ENCODE measurements around the gene TTN. TPM values are rescaled to one million over a fixed set of nuclear protein-coding genes. Genes with fewer than 3 reads are reported as not detected.

Gene TTN
- total RNA-seq, 1 donor from 2014 or later, result 3.8 TPM

DNA sequence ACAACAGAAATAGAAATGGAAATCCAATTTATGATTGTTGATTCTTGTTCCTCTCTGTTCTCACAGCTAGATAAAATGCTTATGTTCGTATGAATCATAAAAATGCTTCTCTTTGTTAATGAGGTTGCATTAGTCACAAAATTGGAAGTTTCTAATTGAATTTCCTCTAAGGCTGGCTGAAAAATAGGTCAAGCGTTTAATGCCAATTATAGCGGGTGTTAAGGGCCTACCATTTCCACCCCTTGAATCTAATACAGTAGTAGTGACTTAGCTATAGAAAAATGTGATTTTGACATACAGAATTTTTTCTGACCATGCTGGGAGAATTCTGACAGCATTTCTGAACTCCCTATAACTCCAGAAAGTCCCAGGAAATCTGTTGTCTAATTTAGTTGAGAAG, 107.1 kb downstream of the TTN start:
- Mint-ChIP-seq H3K27ac (ENCODE audit: unreplicated experiment) (no peak overlapping the region), H3K4me3 (ENCODE audit: unreplicated experiment) (no peak overlapping the region), H3K4me1 (ENCODE audit: unreplicated experiment) (no peaks in the 10 kb centered on the region), H3K36me3 (ENCODE audit: low read depth, unreplicated experiment) (no peaks in the 10 kb centered on the region), H3K9me3 (ENCODE audit: unreplicated experiment) (no peaks in the 10 kb centered on the region), H3K27me3 (ENCODE audit: unreplicated experiment) (no peaks in the 10 kb centered on the region)
- TF ChIP-seq, protein P1, sequence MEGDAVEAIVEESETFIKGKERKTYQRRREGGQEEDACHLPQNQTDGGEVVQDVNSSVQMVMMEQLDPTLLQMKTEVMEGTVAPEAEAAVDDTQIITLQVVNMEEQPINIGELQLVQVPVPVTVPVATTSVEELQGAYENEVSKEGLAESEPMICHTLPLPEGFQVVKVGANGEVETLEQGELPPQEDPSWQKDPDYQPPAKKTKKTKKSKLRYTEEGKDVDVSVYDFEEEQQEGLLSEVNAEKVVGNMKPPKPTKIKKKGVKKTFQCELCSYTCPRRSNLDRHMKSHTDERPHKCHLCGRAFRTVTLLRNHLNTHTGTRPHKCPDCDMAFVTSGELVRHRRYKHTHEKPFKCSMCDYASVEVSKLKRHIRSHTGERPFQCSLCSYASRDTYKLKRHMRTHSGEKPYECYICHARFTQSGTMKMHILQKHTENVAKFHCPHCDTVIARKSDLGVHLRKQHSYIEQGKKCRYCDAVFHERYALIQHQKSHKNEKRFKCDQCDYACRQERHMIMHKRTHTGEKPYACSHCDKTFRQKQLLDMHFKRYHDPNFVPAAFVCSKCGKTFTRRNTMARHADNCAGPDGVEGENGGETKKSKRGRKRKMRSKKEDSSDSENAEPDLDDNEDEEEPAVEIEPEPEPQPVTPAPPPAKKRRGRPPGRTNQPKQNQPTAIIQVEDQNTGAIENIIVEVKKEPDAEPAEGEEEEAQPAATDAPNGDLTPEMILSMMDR (IDR thresholded peaks at IDR 0.05; ENCODE audit: unreplicated experiment), result no peak
- no peak for DNase-seq (ENCODE audit: low spot score)

DNA sequence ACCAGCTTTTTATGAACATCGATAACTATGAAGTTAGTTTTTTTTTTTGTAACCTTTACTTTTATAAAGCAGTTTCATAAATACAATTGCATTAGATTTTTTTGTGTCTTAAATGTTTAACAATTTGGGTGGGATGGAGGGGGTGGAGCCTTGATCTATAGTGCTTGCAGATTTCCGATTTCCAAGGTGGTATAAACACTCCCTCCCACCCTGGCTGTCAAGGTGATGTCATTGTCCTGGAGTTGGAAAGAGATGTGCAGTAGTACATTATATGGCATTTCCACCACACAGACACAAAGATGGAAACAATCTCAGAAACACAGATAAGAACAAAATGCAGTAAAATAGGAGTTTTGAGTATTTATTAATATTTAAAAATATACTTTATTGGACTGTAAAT, 114.4 kb downstream of the TTN start:
- no peak overlapping the region for H3K27ac Mint-ChIP-seq (ENCODE audit: unreplicated experiment)
- H3K9me3 Mint-ChIP-seq (ENCODE audit: unreplicated experiment), result no peaks in the 10 kb centered on the region
- H3K27me3 Mint-ChIP-seq (ENCODE audit: unreplicated experiment), result no peaks in the 10 kb centered on the region
- H3K4me1 Mint-ChIP-seq (ENCODE audit: unreplicated experiment), result no peaks in the 10 kb centered on the region
- no peak overlapping the region for H3K4me3 Mint-ChIP-seq (ENCODE audit: unreplicated experiment)
- TF ChIP-seq, protein P1 (IDR thresholded peaks at IDR 0.05; ENCODE audit: unreplicated experiment), result no peak
- no peak for DNase-seq (ENCODE audit: low spot score)
- H3K36me3 Mint-ChIP-seq (ENCODE audit: low read depth, unreplicated experiment), result no peaks in the 10 kb centered on the region

- no peak for DNase-seq (ENCODE audit: low spot score)
- no peak overlapping the region for H3K27ac Mint-ChIP-seq (ENCODE audit: unreplicated experiment)
- H3K36me3 Mint-ChIP-seq (ENCODE audit: low read depth, unreplicated experiment), result no peaks in the 10 kb centered on the region
- H3K27me3 Mint-ChIP-seq (ENCODE audit: unreplicated experiment), result no peaks in the 10 kb centered on the region
- H3K4me3 Mint-ChIP-seq (ENCODE audit: unreplicated experiment), result no peak overlapping the region
- H3K4me1 Mint-ChIP-seq (ENCODE audit: unreplicated experiment), result no peaks in the 10 kb centered on the region
- TF ChIP-seq, protein P1 (IDR thresholded peaks at IDR 0.05; ENCODE audit: unreplicated experiment), result no peak
- no peaks in the 10 kb centered on the region for H3K9me3 Mint-ChIP-seq (ENCODE audit: unreplicated experiment)
Observed at GRCh38 chr2:178689808-178690207, 117.4 kb downstream of the TTN start.

- no peak for DNase-seq (ENCODE audit: low spot score)
- no peaks in the 10 kb centered on the region for H3K4me1 Mint-ChIP-seq (ENCODE audit: unreplicated experiment)
- no peaks in the 10 kb centered on the region for H3K36me3 Mint-ChIP-seq (ENCODE audit: low read depth, unreplicated experiment)
- no peaks in the 10 kb centered on the region for H3K27me3 Mint-ChIP-seq (ENCODE audit: unreplicated experiment)
- no peak overlapping the region for H3K27ac Mint-ChIP-seq (ENCODE audit: unreplicated experiment)
- TF ChIP-seq, protein P1 (IDR thresholded peaks at IDR 0.05; ENCODE audit: unreplicated experiment), result no peak
- H3K9me3 Mint-ChIP-seq (ENCODE audit: unreplicated experiment), result no peaks in the 10 kb centered on the region
- no peak overlapping the region for H3K4me3 Mint-ChIP-seq (ENCODE audit: unreplicated experiment)
Observed at GRCh38 chr2:178683877-178684276, 123.3 kb downstream of the TTN start.

GRCh38 chr2:178681081-178681480, 126.1 kb downstream of the TTN start:
- Mint-ChIP-seq H3K4me1 (ENCODE audit: unreplicated experiment) (no peaks in the 10 kb centered on the region), H3K27ac (ENCODE audit: unreplicated experiment) (no peak overlapping the region), H3K9me3 (ENCODE audit: unreplicated experiment) (no peaks in the 10 kb centered on the region), H3K27me3 (ENCODE audit: unreplicated experiment) (no peaks in the 10 kb centered on the region), H3K36me3 (ENCODE audit: low read depth, unreplicated experiment) (no peaks in the 10 kb centered on the region), H3K4me3 (ENCODE audit: unreplicated experiment) (no peak overlapping the region)
- TF ChIP-seq, protein P1 (IDR thresholded peaks at IDR 0.05; ENCODE audit: unreplicated experiment), result no peak
- DNase-seq (ENCODE audit: low spot score), result no peak
